Testis (tissue), 3 donors: ENCODE measurements around the gene ELN. TPM values are rescaled to one million over a fixed set of nuclear protein-coding genes. Genes with fewer than 3 reads are reported as not detected.

Experiments used
- DNase-seq: peaks from one replicate; pipeline ENCODE4 v3.0.0-alpha.2; 2019
- H3K27ac ChIP-seq, 2 donors: fragments of 200-600 bp; sonication (generic); one replicate each; pipeline ENCODE4 v1.5.1; 2019
- H3K27me3 ChIP-seq: fragments of 200-600 bp; sonication (generic); one replicate; pipeline ENCODE4 v1.5.1; 2019
- H3K36me3 ChIP-seq: fragments of 200-600 bp; sonication (generic); one replicate; pipeline ENCODE4 v1.5.1; 2017; ENCODE audit warnings: low read depth; ENCODE audit errors: missing control alignments
- H3K4me1 ChIP-seq: fragments of 200-600 bp; sonication (generic); one replicate; pipeline ENCODE4 v1.5.1; 2019
- H3K4me3 ChIP-seq, 2 donors: fragments of 200-600 bp; sonication (generic); one replicate each; pipeline ENCODE4 v1.5.1; 2017 to 2019
- H3K9me3 ChIP-seq: fragments of 200-600 bp; sonication (generic); one replicate; pipeline ENCODE4 v1.5.1; 2017
- CTCF ChIP-seq, 3 experiments: fragments of 450-650 bp in 2 of 3; fragments of 200-600 bp in 1 of 3; sonication (generic) in 1 of 3; IDR thresholded peaks; one replicate each; pipeline ENCODE4 v1.5.1; 2016 to 2019; ENCODE audit warnings: antibody characterized with exemption in 3 of 3, mild to moderate bottlenecking in 2 of 3, moderate library complexity in 1 of 3
- POLR2A ChIP-seq: fragments of 450-650 bp; IDR thresholded peaks from one replicate; pipeline ENCODE4 v1.6.1; 2017; ENCODE audit warnings: antibody characterized with exemption, mild to moderate bottlenecking, moderate library complexity
- WGBS, 2 donors: methylation state at CpG; one replicate each; pipeline ENCODE4 v1.1.5; 2018; 5-methylcytosine and 5-hydroxymethylcytosine counted together
- intact Hi-C: fragments of 100-400 bp; cut with DNase I; formaldehyde crosslinking; loops from one replicate; pipeline ENCODE4 v1.15.1; 2023; ENCODE audit warnings: low total_unique reads
- polyA plus RNA-seq: library from polyadenylated mRNA; stranded (reverse); fragments of 350-450 nt; fragmentation: Illumina TruSeq; extraction: RNeasy Lipid Tissue Mini Kit (QIAGEN cat#74804); gene quantifications from one replicate; pipeline ENCODE4 v1.2.3, GENCODE V29; 2014; ENCODE audit warnings: low read depth, low replicate concordance; ENCODE audit not compliant: insufficient read depth
- total RNA-seq, 2 donors: library from RNA; depleted of rRNA; stranded (reverse); fragments of >200 nt; gene quantifications; one replicate each; pipeline ENCODE4 v1.2.3, GENCODE V29; 2016

ELN gene
- total and polyA plus RNA-seq, 3 donors from 2014 or later = 24.6 to 55.9 (median 35.2) TPM

GRCh38 chr7:74095135-74095534 lies 67.2 kb downstream of the ELN start:
- no peak overlapping the region for H3K4me3 ChIP-seq
- no peaks in the 10 kb centered on the region for H3K27me3 ChIP-seq
- no peak overlapping the region for H3K27ac ChIP-seq
- DNase-seq = no peak
- no peak for TF ChIP-seq POLR2A
- no peak for TF ChIP-seq CTCF (IDR thresholded peaks at IDR 0.05)
- H3K4me1 ChIP-seq = peaks cover 16% of the 10 kb centered on the region
- H3K9me3 ChIP-seq = no peaks in the 10 kb centered on the region
- no peaks in the 10 kb centered on the region for H3K36me3 ChIP-seq
- 80 to 89% methylated on average over 6 of the region's 6 CpGs for WGBS, 2 donors
- intact Hi-C loops = no loop called here

- TF ChIP-seq CTCF (IDR thresholded peaks at IDR 0.05) (no peak), POLR2A (no peak)
Measured at GRCh38 chr7:74097937-74098614, 70.1 kb downstream of the ELN start.

GRCh38 chr7:74099031-74099430 lies 71.1 kb downstream of the ELN start:
- TF ChIP-seq POLR2A (no peak), CTCF (IDR thresholded peaks at IDR 0.05) (no peak)
- intact Hi-C loops = no loop called here
- H3K9me3 ChIP-seq = no peaks in the 10 kb centered on the region
- no peak overlapping the region for H3K27ac ChIP-seq
- H3K4me3 ChIP-seq = no peak overlapping the region
- H3K27me3 ChIP-seq = no peaks in the 10 kb centered on the region
- peaks cover 5% of the 10 kb centered on the region for H3K4me1 ChIP-seq
- WGBS, 2 donors = 98% methylated on average over 15 to 17 of the region's 17 CpGs
- no peak for DNase-seq
- H3K36me3 ChIP-seq = no peaks in the 10 kb centered on the region

More at GRCh38 chr7:74097937-74098614, 70.1 kb downstream of the ELN start:
- Histone ChIP-seq H3K4me1 (peaks cover 6% of the 10 kb centered on the region), H3K27ac (peak overlapping the region in 1 of 2 donors; percentile 56), H3K27me3 (no peaks in the 10 kb centered on the region), H3K36me3 (no peaks in the 10 kb centered on the region), H3K9me3 (no peaks in the 10 kb centered on the region), H3K4me3 (no peak overlapping the region)
- WGBS, 2 donors = 68 to 78% methylated on average over 11 of the region's 11 CpGs
- peak; percentile 57 for DNase-seq
- intact Hi-C loops = no loop called here

GRCh38 chr7:74101061-74101681 lies 73.2 kb downstream of the ELN start:
- Histone ChIP-seq H3K4me3 (no peak overlapping the region), H3K27me3 (no peaks in the 10 kb centered on the region), H3K27ac (no peak overlapping the region), H3K9me3 (no peaks in the 10 kb centered on the region), H3K4me1 (no peaks in the 10 kb centered on the region), H3K36me3 (no peaks in the 10 kb centered on the region)
- 64 to 70% methylated on average over 7 to 8 of the region's 8 CpGs for WGBS, 2 donors
- DNase-seq = no peak
- intact Hi-C loops = no loop called here
- TF ChIP-seq CTCF (IDR thresholded peaks at IDR 0.05) (no peak), POLR2A (no peak)
